Effector memory CD4-positive, alpha-beta T cell (primary cell): ENCODE results near the gene ATP1B1.
A peak's percentile ranks its signal among the peaks of the same experiment; 100 is the strongest.

Experiments
- DNase-seq, 3 donors: peaks; one replicate each; pipeline ENCODE4 v3.0.0-alpha.2; 2020
- H3K27ac ChIP-seq: 2 replicates; pipeline ENCODE4 v1.7.0; 2013; ENCODE audit warnings: mild to moderate bottlenecking, low read length, moderate library complexity; ENCODE audit not compliant: insufficient read depth, poor library complexity, severe bottlenecking
- H3K27me3 ChIP-seq: replicated peaks from 2 replicates; pipeline ENCODE4 v1.7.0; 2013; ENCODE audit warnings: mild to moderate bottlenecking, low read length; ENCODE audit not compliant: insufficient read depth, control insufficient read depth, poor library complexity, severe bottlenecking
- H3K36me3 ChIP-seq: 2 replicates; pipeline ENCODE4 v1.7.0; 2013; ENCODE audit warnings: mild to moderate bottlenecking, low read length, moderate library complexity; ENCODE audit not compliant: control insufficient read depth, insufficient read depth
- H3K4me1 ChIP-seq: 2 replicates; pipeline ENCODE4 v1.7.0; 2013; ENCODE audit warnings: low read length, mild to moderate bottlenecking; ENCODE audit not compliant: control insufficient read depth, insufficient read depth, poor library complexity, severe bottlenecking
- H3K4me3 ChIP-seq: 2 replicates; pipeline ENCODE4 v1.7.0; 2013; ENCODE audit warnings: low read length, low read depth, mild to moderate bottlenecking; ENCODE audit not compliant: insufficient read depth, poor library complexity, severe bottlenecking
- H3K9me3 ChIP-seq: 2 replicates; pipeline ENCODE4 v1.7.0; 2013; ENCODE audit warnings: mild to moderate bottlenecking, low read length, moderate library complexity; ENCODE audit not compliant: control insufficient read depth
- total RNA-seq, 3 donors: gene quantifications; one replicate each; lab custom pipeline; 2026; lab: John Stamatoyannopoulos, UW

ATP1B1 gene
- 11.0 to 22.5 (median 16.9) reads per million in 3 donors for total RNA-seq

DNA sequence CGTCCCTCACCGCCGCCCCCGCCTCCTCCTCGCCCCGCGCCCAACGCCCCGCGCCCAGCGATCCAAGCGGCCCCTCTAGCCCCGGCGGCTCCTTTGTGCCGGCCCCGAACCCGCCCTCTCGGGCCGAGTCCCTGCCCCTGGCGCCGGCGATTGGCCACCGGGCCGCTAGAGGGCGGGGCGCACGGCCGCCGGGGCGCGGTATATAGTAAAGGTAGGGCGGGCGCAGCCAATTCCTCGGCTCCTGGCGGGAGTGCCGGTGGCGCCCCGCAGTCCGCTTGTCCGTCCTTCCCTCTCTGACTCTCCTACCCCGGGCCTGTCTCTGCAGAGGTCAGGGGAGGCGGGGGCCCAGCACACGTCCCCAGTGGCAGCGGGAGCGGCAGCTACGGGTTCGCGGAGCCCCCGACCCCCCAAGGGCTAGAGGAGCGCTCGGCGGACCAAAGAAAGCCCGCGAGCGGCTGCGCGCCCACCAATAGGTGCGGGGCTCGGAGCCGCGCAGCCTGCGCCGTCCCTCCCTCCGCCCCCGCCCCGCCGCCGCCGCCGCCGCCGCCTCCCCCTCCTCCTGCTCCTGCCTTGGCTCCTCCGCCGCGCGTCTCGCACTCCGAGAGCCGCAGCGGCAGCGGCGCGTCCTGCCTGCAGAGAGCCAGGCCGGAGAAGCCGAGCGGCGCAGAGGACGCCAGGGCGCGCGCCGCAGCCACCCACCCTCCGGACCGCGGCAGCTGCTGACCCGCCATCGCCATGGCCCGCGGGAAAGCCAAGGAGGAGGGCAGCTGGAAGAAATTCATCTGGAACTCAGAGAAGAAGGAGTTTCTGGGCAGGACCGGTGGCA is at the start of gene ATP1B1:
Gene ATP1B1 (plus strand): TSS at position 596 of the 826 bp plus-strand sequence. CDS start 140 bp downstream, at position 736.
- no peaks in the 10 kb centered on the region for H3K9me3 ChIP-seq
- peak within 1 kb of the TSS; percentile 85 for H3K4me3 ChIP-seq
- peak within 1 kb of the TSS; percentile 41 for H3K27ac ChIP-seq
- H3K36me3 ChIP-seq = no peaks in the 10 kb centered on the region
- H3K4me1 ChIP-seq = peaks cover 16% of the 10 kb centered on the region
- H3K27me3 ChIP-seq = no peaks in the 10 kb centered on the region
- peak; percentile 59 to 75 (median 72) for DNase-seq

DNA sequence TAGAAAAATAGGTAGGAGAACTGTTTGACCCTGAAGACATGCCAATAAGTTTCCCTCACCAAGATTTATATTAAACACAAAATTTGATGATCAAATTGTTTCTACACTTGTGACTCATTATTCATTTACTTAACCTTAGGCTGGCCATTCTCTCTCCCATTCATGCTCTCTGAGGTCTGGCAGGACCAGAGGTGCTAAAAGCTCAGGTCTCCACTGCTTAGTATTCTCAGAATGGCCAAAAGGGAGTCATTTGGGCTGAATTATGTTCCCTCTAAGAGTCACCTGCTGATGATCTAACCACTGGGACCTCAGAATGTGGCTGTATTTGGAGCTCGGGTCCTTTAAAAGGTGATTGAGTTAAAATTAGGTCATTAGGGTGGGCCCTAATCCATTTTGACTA is 47.1 kb upstream of the ATP1B1 start:
- Histone ChIP-seq H3K36me3 (no peaks in the 10 kb centered on the region), H3K27ac (no peak overlapping the region), H3K4me1 (no peaks in the 10 kb centered on the region), H3K27me3 (no peaks in the 10 kb centered on the region), H3K4me3 (no peak overlapping the region), H3K9me3 (peaks cover 7% of the 10 kb centered on the region)
- no peak for DNase-seq

DNA sequence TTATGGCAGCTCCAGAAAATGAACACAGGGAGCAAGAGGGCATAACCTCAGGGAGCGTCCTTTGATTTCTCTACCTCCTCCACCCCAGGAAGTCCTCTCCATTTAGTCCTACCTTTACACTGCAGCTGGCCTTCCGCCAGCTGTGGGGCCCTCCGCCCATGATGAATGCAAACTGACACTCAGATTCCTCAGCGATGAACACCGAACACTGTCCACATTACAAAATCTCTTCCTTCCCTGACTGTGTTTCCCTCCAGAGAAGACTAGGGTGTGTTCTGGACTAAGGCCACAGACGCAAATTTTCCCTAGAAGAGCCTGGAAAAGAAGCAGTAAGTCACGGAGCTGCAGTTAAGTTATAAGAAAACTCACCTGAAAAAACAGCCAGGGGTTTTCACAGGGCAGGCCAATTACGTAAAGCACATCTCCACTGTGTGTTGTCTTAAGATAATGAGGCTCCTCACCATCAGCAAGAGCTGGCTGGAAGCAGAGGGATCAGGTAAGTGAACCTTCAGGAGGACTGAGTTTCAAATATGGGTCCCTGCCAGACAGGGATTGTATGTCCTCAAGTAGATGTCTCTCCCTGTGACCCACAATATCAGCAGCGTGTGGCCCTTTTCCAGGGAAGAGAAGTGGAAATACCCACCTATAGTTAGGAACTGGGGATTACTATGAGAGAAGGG is 46.3 kb upstream of the ATP1B1 start:
- Histone ChIP-seq H3K27me3 (no peaks in the 10 kb centered on the region), H3K36me3 (no peaks in the 10 kb centered on the region), H3K27ac (no peak overlapping the region), H3K4me3 (no peak overlapping the region), H3K4me1 (no peaks in the 10 kb centered on the region), H3K9me3 (peaks cover 7% of the 10 kb centered on the region)
- no peak for DNase-seq

DNA sequence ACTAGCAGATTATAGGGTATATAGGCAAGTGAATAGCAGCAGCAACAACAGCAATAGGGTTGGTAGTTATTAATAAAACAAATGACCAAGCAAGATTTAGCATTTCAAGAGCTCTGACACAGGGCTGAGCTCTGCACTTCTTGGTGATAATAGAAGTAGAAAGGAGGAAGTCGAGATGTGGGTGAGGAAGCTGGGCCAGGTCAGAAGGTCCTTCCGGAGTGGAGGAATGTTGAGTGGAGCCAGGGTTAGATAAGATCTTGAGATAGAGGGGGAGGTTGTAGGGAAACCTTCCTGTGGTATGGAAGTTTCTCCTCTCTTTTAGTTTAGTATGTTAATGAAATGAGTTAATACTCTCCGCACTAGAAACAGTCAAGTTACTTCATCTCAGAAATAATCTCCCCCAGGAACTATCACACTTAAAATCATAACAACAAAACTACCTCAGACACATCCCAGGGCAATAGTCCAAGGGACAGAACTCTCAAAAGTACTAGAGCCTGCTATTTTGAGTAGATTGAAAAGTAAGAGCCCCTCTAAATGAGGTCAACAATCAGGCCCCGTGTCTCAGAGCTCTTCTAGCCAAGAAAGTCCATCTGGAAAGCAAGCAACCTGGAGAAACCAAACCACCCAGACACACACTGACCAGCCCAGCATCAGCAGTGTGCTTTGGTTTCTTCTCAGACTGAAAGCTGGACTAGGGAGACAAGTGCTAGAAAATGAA is 45.4 kb upstream of the ATP1B1 start:
- H3K9me3 ChIP-seq = peaks cover 7% of the 10 kb centered on the region
- no peak for DNase-seq
- no peaks in the 10 kb centered on the region for H3K4me1 ChIP-seq
- no peak overlapping the region for H3K27ac ChIP-seq
- no peaks in the 10 kb centered on the region for H3K36me3 ChIP-seq
- no peaks in the 10 kb centered on the region for H3K27me3 ChIP-seq
- H3K4me3 ChIP-seq = no peak overlapping the region

DNA sequence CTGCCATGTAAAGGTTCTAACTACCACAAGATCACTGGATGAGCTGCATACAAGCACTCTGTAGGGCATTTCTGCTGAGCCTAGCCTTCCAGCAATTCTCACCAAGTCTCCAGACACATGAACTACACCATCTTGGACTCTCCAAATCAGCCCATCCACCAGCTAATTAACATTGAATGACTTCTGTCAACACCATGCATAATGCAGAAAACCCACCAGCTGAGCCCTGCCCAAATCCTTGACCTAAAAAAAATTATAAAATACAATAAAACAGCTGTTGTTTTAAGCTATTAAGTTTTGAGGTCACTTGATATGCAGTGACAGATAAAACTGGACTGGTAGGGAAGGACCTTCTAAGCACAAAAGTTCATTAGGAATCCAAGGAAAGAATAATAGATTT is 44.3 kb upstream of the ATP1B1 start:
- no peak for DNase-seq
- H3K27ac ChIP-seq = no peak overlapping the region
- peaks cover 7% of the 10 kb centered on the region for H3K9me3 ChIP-seq
- no peak overlapping the region for H3K4me3 ChIP-seq
- no peaks in the 10 kb centered on the region for H3K36me3 ChIP-seq
- no peaks in the 10 kb centered on the region for H3K27me3 ChIP-seq
- H3K4me1 ChIP-seq = no peaks in the 10 kb centered on the region

DNA sequence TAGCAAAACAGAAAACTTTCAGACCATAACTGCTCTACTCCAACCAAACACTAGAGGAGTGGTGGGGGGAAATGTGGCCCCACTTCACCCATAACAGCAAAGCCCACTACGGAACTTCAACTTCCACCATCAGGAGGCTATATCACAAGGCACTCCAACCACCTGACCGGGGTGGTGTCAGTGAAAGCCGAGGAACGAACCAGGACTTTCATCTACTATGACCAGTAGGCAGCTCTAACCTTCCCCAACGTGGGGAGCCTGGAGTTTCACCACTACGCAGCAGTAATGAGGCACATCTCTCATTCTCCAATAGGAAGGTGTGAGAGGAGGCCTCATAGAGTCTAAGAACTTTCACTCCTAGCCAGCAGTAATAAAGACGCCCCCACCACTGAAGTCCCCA is 42.4 kb upstream of the ATP1B1 start:
- no peaks in the 10 kb centered on the region for H3K4me1 ChIP-seq
- no peak for DNase-seq
- H3K9me3 ChIP-seq = peaks cover 7% of the 10 kb centered on the region
- H3K27ac ChIP-seq = no peak overlapping the region
- no peak overlapping the region for H3K4me3 ChIP-seq
- H3K36me3 ChIP-seq = no peaks in the 10 kb centered on the region
- no peaks in the 10 kb centered on the region for H3K27me3 ChIP-seq

DNA sequence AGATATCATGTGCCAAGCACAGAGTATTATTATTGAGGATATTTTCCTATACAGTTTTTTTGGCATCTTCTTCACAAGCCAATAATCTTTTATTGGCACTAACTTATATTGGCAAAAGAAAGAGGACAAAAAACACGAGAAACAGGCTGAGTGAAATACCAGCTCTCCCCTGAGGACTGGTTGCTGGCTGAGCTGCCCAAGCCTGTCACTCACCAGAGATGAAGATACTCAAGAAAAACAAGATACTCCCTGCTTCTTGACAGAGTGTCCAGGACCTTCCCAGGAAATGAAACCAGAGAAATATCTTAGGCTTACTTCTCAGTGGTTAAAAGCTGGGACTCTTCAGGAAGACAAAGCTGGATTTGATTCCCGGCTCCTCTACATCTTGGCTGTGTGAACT is 35.9 kb upstream of the ATP1B1 start:
- Histone ChIP-seq H3K4me3 (no peak overlapping the region), H3K4me1 (no peaks in the 10 kb centered on the region), H3K27me3 (peaks cover 3% of the 10 kb centered on the region), H3K36me3 (no peaks in the 10 kb centered on the region), H3K9me3 (no peaks in the 10 kb centered on the region), H3K27ac (no peak overlapping the region)
- DNase-seq = no peak

DNA sequence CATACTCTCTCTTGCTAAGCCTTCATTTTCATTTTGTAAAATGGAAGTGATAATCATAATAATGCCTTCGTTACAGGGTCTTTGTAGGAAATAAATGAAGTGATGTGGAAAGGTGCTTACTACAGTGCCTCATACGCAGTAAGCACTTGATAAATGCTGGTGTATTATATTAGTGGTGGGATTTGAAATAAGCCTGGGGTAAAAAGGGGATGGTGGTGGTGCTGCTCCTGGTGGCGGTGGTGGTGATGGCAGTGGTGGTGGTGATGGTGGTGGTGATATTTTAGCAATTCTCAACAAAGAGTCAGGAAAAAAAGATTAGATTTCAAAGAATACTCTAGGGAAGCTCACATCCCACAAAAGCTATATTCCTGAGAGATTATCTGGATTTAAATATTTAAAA is 35.5 kb upstream of the ATP1B1 start:
- Histone ChIP-seq H3K27me3 (peaks cover 3% of the 10 kb centered on the region), H3K27ac (no peak overlapping the region), H3K4me1 (no peaks in the 10 kb centered on the region), H3K36me3 (no peaks in the 10 kb centered on the region), H3K4me3 (no peak overlapping the region), H3K9me3 (no peaks in the 10 kb centered on the region)
- DNase-seq = no peak

DNA sequence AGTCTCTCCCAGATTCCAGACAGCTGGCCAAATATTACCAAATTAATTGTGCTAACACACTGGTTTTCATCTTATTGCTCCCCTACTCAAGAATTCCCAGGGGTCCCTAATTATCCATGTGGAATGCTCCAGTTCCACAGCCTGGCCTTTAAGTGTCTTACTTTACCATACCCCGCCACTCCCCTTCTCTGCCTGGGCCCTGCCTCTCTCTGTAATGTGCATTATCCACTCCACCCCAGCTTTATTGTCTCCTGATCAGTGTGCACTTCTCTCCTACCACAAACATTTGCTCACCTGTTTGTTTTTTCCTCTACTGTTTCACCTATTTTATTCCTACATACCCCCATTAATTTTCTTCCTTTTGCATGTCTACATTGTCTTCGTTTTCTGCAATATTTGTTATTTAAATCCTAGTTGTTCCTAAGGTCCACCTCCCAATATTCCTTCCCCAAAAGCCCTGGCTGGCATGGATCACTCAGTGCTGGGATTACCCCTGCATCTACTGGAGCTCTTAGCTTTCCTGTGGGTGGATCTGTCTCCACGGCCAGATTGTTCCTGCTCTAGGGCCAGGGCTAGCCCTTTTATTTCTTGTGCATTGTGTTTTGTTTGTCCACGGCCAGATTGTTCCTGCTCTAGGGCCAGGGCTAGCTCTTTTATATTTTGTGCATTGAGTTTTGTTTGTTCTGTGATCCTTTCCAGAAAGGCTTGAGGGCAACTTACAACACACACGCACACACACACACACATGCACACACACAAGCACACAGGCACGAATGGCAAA is 33.4 kb upstream of the ATP1B1 start:
- H3K4me1 ChIP-seq = no peaks in the 10 kb centered on the region
- no peak overlapping the region for H3K4me3 ChIP-seq
- H3K27ac ChIP-seq = no peak overlapping the region
- no peak for DNase-seq
- H3K36me3 ChIP-seq = no peaks in the 10 kb centered on the region
- peaks cover 3% of the 10 kb centered on the region for H3K27me3 ChIP-seq
- no peaks in the 10 kb centered on the region for H3K9me3 ChIP-seq
